HepG2 (cell line): Measurements from ENCODE around the gene TMEM8B. TPM values are rescaled to one million over a fixed set of nuclear protein-coding genes. Genes with fewer than 3 reads are reported as not detected.

Experiments used
- CBX1 ChIP-seq: IDR thresholded peaks from one replicate; pipeline ENCODE4 v1.6.1; 2016; ENCODE audit warnings: antibody characterized with exemption, low read depth
- EED ChIP-seq: sonication (generic); formaldehyde crosslinking; IDR thresholded peaks from 2 replicates; pipeline ENCODE4 v1.5.0; 2020; ENCODE audit warnings: mild to moderate bottlenecking, missing genetic modification reagents
- ESRRA ChIP-seq: sonication (generic); formaldehyde crosslinking; IDR thresholded peaks from 2 replicates; pipeline ENCODE4 v1.5.1; 2020; ENCODE audit warnings: mild to moderate bottlenecking, low read depth, missing genetic modification reagents
- HNRNPUL1 ChIP-seq: fragments of 200-400 bp; formaldehyde crosslinking; IDR thresholded peaks from 2 replicates; pipeline ENCODE4 v1.6.1; 2017; ENCODE audit warnings: low read depth, mild to moderate bottlenecking, low read length, moderate library complexity
- NFATC3 ChIP-seq: sonication (generic); formaldehyde crosslinking; IDR thresholded peaks from 2 replicates; pipeline ENCODE4 v1.5.1; 2020; ENCODE audit warnings: mild to moderate bottlenecking, missing genetic modification reagents
- NKX3-1 ChIP-seq: sonication (generic); formaldehyde crosslinking; IDR thresholded peaks from 2 replicates; pipeline ENCODE4 v1.5.0; 2020; ENCODE audit warnings: missing genetic modification reagents
- SP140L ChIP-seq: sonication (generic); formaldehyde crosslinking; IDR thresholded peaks from 2 replicates; pipeline ENCODE4 v1.4.0; 2020; ENCODE audit warnings: missing genetic modification reagents, borderline replicate concordance
- YEATS4 ChIP-seq: sonication (generic); formaldehyde crosslinking; IDR thresholded peaks from 2 replicates; pipeline ENCODE4 v1.4.0; 2020; ENCODE audit warnings: missing genetic modification reagents, borderline replicate concordance
- ZMYM3 ChIP-seq: sonication (generic); formaldehyde crosslinking; IDR thresholded peaks from 2 replicates; pipeline ENCODE4 v1.5.1; 2020; ENCODE audit warnings: mild to moderate bottlenecking, missing genetic modification reagents
- ZNF724P ChIP-seq: sonication (generic); formaldehyde crosslinking; IDR thresholded peaks from 2 replicates; pipeline ENCODE4 v1.8.0; 2022; ENCODE audit warnings: missing genetic modification reagents, borderline replicate concordance
- polyA plus RNA-seq, 8 experiments: library from polyadenylated mRNA; depleted of rRNA in 3 of 8; stranded (reverse) in 7 of 8; unstranded in 1 of 8; fragments of >200 nt; fragmentation: Illumina TruSeq in 4 of 8; extraction: Trizol in 4 of 8; gene quantifications; 2 replicates each; pipeline versions ENCODE4 v1.2.1 to v1.2.3, GENCODE V29; 2011 to 2016; ENCODE audit warnings: low read depth in 4 of 8, missing spikeins in 1 of 8, mixed read lengths in 1 of 8; ENCODE audit not compliant: insufficient read depth in 1 of 8
- total RNA-seq, 5 experiments: library from RNA; depleted of rRNA; stranded (reverse); fragments of >200 nt; fragmentation: Illumina TruSeq; extraction: Trizol; gene quantifications; 2 replicates each; pipeline ENCODE4 v1.2.3, GENCODE V29; 2016; ENCODE audit warnings: low read depth in 1 of 5
- TF ChIP-seq, protein P1 (sequence below): sonication (generic); formaldehyde crosslinking; IDR thresholded peaks from 2 replicates; pipeline ENCODE4 v1.4.0; 2020; ENCODE audit warnings: mild to moderate bottlenecking, missing genetic modification reagents
- TF ChIP-seq, protein P2 (sequence below): sonication (generic); formaldehyde crosslinking; IDR thresholded peaks from 2 replicates; pipeline ENCODE4 v1.5.0; 2020; ENCODE audit warnings: missing genetic modification reagents, mild to moderate bottlenecking, borderline replicate concordance
- TF ChIP-seq, protein P3 (sequence below): sonication (generic); formaldehyde crosslinking; IDR thresholded peaks from 2 replicates; pipeline ENCODE4 v1.4.0; 2020; ENCODE audit warnings: mild to moderate bottlenecking, missing genetic modification reagents, borderline replicate concordance
- TF ChIP-seq, protein P4 (sequence below): IDR thresholded peaks from 2 replicates; pipeline ENCODE4 v1.6.1; 2016; ENCODE audit warnings: low read depth, missing genetic modification reagents, missing compliant biosample characterization
- TF ChIP-seq, protein P5 (sequence below): IDR thresholded peaks from 2 replicates; pipeline ENCODE4 v1.6.1; 2016; ENCODE audit warnings: missing compliant biosample characterization, missing genetic modification reagents, borderline replicate concordance

TMEM8B gene
- total and polyA plus RNA-seq, 2 of the 13 experiments (the other 11 are each of a cell fraction or from before 2014, with no cell fraction given): 2.1 to 2.7 TPM

DNA sequence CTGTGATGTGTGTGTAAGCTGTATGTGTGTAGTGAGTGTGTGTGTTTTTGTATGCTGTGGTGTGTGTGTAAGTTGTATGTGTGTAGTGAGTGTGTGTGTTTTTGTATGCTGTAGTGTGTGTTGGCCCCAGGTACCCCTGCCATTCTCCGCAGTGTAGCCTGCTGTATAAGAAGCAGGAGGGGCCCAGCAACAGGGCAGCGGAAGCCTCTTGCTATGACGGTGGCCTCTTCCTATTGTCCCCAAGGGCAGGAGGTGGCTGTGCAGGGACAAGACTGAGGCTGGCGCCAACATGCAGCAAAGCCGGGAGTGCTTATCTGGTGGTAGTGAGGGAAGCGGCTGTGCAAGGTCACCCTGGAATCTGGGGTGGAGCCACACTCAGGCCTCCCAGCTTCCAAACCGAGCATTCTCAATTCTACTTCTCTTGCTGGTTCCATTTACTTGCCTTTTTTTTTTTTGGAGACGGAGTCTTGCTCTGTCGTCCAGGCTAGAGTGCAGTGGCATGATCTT lies 85.3 kb downstream of the TMEM8B start (continued):
- TF ChIP-seq, protein P1, sequence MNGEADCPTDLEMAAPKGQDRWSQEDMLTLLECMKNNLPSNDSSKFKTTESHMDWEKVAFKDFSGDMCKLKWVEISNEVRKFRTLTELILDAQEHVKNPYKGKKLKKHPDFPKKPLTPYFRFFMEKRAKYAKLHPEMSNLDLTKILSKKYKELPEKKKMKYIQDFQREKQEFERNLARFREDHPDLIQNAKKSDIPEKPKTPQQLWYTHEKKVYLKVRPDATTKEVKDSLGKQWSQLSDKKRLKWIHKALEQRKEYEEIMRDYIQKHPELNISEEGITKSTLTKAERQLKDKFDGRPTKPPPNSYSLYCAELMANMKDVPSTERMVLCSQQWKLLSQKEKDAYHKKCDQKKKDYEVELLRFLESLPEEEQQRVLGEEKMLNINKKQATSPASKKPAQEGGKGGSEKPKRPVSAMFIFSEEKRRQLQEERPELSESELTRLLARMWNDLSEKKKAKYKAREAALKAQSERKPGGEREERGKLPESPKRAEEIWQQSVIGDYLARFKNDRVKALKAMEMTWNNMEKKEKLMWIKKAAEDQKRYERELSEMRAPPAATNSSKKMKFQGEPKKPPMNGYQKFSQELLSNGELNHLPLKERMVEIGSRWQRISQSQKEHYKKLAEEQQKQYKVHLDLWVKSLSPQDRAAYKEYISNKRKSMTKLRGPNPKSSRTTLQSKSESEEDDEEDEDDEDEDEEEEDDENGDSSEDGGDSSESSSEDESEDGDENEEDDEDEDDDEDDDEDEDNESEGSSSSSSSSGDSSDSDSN (CRISPR knock-in tag): peak; percentile 46; the same call in 1 of the 2 replicates
- TF ChIP-seq EED (CRISPR knock-in tag) (no peak), ZMYM3 (CRISPR knock-in tag) (peak; percentile 68), ESRRA (CRISPR knock-in tag) (peak; percentile 84), SP140L (CRISPR knock-in tag) (no peak), YEATS4 (no peak), CBX1 (peak; percentile 54), HNRNPUL1 (no peak), NFATC3 (CRISPR knock-in tag) (no peak), ZNF724P (CRISPR knock-in tag) (0 out of 2 replicates have a peak, but pooled peaks have one; percentile 46), NKX3-1 (CRISPR knock-in tag) (no peak)
- TF ChIP-seq, protein P2, sequence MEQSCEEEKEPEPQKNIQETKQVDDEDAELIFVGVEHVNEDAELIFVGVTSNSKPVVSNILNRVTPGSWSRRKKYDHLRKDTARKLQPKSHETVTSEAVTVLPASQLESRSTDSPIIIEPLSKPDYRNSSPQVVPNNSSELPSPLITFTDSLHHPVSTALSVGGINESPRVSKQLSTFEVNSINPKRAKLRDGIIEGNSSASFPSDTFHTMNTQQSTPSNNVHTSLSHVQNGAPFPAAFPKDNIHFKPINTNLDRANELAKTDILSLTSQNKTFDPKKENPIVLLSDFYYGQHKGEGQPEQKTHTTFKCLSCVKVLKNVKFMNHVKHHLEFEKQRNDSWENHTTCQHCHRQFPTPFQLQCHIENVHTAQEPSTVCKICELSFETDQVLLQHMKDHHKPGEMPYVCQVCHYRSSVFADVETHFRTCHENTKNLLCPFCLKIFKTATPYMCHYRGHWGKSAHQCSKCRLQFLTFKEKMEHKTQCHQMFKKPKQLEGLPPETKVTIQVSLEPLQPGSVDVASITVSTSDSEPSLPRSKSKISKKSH (CRISPR knock-in tag): no peak
- TF ChIP-seq, protein P3, sequence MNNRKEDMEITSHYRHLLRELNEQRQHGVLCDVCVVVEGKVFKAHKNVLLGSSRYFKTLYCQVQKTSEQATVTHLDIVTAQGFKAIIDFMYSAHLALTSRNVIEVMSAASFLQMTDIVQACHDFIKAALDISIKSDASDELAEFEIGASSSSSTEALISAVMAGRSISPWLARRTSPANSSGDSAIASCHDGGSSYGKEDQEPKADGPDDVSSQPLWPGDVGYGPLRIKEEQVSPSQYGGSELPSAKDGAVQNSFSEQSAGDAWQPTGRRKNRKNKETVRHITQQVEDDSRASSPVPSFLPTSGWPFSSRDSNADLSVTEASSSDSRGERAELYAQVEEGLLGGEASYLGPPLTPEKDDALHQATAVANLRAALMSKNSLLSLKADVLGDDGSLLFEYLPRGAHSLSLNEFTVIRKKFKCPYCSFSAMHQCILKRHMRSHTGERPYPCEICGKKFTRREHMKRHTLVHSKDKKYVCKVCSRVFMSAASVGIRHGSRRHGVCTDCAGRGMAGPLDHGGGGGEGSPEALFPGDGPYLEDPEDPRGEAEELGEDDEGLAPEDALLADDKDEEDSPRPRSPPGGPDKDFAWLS (CRISPR knock-in tag): no peak
- TF ChIP-seq, protein P4, sequence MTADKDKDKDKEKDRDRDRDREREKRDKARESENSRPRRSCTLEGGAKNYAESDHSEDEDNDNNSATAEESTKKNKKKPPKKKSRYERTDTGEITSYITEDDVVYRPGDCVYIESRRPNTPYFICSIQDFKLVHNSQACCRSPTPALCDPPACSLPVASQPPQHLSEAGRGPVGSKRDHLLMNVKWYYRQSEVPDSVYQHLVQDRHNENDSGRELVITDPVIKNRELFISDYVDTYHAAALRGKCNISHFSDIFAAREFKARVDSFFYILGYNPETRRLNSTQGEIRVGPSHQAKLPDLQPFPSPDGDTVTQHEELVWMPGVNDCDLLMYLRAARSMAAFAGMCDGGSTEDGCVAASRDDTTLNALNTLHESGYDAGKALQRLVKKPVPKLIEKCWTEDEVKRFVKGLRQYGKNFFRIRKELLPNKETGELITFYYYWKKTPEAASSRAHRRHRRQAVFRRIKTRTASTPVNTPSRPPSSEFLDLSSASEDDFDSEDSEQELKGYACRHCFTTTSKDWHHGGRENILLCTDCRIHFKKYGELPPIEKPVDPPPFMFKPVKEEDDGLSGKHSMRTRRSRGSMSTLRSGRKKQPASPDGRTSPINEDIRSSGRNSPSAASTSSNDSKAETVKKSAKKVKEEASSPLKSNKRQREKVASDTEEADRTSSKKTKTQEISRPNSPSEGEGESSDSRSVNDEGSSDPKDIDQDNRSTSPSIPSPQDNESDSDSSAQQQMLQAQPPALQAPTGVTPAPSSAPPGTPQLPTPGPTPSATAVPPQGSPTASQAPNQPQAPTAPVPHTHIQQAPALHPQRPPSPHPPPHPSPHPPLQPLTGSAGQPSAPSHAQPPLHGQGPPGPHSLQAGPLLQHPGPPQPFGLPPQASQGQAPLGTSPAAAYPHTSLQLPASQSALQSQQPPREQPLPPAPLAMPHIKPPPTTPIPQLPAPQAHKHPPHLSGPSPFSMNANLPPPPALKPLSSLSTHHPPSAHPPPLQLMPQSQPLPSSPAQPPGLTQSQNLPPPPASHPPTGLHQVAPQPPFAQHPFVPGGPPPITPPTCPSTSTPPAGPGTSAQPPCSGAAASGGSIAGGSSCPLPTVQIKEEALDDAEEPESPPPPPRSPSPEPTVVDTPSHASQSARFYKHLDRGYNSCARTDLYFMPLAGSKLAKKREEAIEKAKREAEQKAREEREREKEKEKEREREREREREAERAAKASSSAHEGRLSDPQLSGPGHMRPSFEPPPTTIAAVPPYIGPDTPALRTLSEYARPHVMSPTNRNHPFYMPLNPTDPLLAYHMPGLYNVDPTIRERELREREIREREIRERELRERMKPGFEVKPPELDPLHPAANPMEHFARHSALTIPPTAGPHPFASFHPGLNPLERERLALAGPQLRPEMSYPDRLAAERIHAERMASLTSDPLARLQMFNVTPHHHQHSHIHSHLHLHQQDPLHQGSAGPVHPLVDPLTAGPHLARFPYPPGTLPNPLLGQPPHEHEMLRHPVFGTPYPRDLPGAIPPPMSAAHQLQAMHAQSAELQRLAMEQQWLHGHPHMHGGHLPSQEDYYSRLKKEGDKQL (CRISPR knock-in tag): no peak
- TF ChIP-seq, protein P5, sequence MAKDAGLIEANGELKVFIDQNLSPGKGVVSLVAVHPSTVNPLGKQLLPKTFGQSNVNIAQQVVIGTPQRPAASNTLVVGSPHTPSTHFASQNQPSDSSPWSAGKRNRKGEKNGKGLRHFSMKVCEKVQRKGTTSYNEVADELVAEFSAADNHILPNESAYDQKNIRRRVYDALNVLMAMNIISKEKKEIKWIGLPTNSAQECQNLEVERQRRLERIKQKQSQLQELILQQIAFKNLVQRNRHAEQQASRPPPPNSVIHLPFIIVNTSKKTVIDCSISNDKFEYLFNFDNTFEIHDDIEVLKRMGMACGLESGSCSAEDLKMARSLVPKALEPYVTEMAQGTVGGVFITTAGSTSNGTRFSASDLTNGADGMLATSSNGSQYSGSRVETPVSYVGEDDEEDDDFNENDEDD (CRISPR knock-in tag): peak; percentile 24; the same call in 1 of the 2 replicates
